Stimulated activated naive CD4-positive, alpha-beta T cell (primary cell): ENCODE measurements around the gene ASAP2.

ENCODE experiments used
- DNase-seq, 6 experiments: peaks; one replicate each; lab custom pipeline; 2025; lab: John Stamatoyannopoulos, UW

ASAP2 gene

GRCh38 chr2:9346885-9347284 lies 140.3 kb downstream of the ASAP2 start:
- no peak for DNase-seq

DNA sequence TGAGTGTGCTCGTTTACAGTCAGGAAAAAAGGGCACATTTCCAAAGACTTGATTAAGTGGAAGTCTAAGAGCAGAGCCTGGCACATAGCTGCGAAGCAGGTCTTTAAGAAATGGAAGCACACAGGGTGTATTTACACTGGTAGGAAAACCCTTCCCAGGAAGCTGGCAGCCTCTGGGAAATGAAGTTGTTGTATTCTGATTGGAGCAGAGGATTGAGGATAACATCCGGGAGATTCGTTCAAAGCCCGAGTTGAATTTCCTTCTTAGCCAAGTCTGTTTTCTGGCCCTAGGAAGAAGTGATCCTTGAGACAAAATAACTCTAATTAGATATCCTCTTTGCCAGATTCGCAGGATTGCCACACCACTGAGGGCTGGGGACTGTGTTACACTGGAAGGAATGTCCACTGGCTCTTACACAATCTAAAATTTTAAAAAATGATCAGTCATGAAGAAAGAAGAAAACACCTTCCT lies 140.8 kb downstream of the ASAP2 start:
- no peak for DNase-seq

GRCh38 chr2:9354318-9354717 lies 147.7 kb downstream of the ASAP2 start:
- no peak for DNase-seq

GRCh38 chr2:9355270-9355669 lies 148.7 kb downstream of the ASAP2 start:
- no peak for DNase-seq

- DNase-seq: no peak
Observed at GRCh38 chr2:9355716-9356115, 149.1 kb downstream of the ASAP2 start.

DNA sequence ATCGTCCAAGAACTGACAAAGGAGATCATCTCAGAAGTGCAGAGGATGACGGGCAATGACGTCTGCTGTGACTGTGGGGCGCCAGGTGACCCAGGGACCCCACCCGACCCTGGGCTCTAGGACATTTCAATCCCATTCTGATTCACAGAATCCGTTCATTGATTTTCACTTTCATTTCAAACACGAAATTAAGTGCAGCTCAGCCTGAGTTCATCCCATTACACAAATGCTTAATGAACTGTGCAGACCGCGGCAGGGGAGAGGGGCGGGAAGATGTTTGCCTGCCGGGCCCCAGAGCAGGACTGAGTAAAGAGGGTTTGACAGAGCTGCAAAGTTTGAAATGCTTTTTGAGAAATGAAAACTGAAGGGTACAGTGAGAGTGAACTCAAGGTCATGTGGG lies 149.6 kb downstream of the ASAP2 start:
- no peak for DNase-seq

GRCh38 chr2:9358846-9359245 lies 152.2 kb downstream of the ASAP2 start:
- DNase-seq: no peak

GRCh38 chr2:9359463-9359862 lies 152.9 kb downstream of the ASAP2 start:
- no peak for DNase-seq

DNA sequence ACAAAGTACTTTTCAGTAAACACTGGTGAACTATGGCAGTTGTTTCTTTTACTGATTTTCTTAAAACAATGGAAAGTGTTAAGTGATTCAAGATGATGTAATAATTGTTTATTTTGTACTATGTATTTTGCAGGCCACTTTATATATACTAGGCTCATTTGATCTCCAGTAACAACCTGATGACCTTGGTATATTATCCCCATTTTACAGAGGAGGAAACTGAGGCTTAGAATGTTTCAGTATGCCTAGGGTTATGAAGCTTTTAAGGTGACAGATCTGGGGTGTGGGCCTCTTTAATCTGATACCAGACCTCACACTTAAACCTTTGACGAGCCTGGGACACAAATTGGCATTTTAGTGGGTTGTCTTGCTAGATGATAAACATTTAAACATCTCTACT lies 153.5 kb downstream of the ASAP2 start:
- no peak for DNase-seq

DNA sequence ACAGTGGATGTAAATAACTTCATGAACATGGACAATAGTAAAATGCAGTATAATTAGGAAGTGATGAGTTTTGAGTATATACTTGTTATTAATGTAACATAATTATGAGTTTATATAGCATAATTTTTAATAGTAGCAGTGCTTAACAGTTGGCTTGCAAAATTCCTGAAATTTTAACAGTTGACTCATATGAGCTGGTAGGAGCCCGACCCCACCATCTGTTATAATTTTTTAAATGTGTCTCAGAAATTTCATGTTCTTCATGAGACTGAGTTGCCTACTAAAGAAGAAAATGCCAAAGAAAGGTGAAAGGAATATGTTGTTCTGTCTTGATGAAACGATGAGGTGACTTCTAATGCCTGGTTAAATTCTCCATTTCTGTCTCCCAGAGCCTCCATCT lies 154.1 kb downstream of the ASAP2 start:
- DNase-seq: no peak

DNA sequence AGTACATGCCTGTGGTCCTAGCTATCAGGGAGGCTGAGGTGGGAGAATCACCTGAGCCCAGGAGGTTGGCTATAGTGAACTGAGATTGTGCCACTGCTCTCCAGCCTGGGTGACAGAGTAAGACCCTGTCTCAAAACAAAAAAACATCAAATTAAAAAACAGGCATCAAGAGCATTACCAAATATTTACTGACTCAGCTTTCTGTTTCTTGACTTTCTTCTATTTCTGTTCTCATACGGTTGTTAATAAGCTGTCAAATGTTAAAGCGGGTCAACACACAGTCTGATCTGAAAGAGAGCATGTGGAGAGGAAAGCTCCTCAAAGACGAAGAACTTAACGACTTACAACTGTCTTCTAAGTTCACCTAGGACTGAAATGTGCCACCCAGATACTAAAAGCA lies 157.8 kb downstream of the ASAP2 start:
- no peak for DNase-seq

GRCh38 chr2:9364791-9365497 lies 158.3 kb downstream of the ASAP2 start:
- DNase-seq: no peak

GRCh38 chr2:9365498-9366019 lies 158.9 kb downstream of the ASAP2 start:
- DNase-seq: no peak

GRCh38 chr2:9366026-9366425 lies 159.4 kb downstream of the ASAP2 start:
- DNase-seq: no peak

DNA sequence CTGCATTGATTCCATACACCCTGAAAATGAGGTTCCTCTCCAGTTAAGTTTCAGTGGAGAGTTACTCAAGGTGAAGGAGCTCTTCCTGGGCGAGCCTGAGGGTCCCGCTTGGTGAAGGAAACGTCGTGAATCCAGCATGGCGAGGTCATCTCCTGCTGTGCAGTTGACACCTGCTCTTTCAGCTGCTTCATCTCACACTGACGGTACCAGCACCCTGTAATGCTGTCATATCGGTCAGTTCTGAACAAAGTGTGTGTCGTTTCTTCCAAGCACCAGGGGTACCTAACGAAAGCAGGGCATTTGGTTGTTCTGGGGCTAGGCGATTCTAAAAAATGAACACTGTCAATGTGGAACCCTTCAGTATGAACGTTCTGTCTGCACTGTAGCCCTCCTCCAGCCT lies 164.1 kb downstream of the ASAP2 start:
- DNase-seq: no peak

DNA sequence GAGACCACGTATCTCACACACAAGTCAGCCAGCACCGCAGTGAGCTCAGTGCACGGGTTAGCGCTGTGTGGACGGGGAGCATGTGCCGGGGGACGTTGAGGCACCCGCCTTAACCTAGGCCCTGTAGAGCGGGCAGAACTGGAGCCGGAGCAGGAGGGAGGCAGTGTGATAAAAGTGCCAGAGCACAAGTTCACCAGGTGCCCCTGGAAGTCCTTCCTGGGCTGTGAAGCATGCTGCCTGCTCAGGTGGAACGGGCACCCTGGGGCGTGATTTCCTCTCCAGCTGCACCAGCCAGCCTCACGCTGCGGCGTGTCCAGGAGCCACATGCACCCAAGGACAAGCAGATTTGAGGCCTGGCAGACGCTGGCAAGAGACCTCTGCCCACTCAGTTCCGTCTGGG lies 166.4 kb downstream of the ASAP2 start:
- DNase-seq: no peak

DNA sequence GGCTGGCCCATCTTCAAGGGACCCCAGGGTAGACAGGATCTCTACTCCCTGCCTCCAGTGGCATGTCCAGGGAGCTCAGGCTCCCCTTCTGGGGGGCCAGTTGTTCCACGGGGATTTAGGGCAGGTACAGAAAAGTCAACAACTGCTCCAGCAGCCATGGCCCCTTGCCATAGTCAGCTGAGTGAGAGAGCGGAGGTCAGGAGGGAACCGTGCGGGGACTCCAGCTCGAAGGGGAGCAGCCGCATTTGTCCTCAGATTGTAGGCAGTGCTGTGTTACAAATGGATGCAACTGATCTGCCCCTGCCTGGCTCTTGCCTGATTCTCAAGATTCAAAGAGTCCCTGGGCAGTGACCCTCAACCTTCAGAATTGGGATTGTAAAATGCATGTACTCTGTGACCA lies 166.9 kb downstream of the ASAP2 start:
- DNase-seq: no peak

DNA sequence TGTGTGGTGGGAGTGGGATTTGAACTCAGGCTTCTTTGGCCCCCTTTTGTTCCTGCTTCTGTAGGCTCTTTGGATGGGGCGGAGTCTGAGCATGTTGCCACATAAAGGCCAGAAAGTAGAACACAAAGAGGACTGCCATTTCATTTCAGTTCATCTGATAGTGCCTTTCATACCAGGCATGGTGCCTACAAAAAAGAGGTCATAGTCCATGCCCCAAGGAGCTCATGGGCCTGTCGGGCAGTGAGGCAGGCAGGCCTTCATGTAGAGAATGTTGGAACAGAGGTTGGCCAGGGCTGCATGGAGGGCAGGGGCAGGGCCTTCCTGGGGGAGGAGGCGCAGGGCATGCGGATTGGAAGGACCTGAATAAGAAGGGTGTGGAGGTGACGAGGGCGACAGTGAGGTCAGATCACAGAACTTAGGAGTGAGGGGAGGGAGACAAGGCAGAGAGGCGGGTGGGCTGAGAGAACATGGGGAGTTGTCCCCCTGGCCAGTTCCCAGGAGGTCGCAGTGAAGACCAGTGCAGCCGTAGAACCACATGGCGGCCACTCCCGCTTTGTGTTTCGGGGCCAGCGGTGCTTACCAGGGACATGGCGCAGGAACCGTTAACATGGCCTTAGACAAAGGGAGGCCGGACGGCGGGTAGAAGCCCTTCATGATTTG lies 167.6 kb downstream of the ASAP2 start:
- DNase-seq: no peak

DNA sequence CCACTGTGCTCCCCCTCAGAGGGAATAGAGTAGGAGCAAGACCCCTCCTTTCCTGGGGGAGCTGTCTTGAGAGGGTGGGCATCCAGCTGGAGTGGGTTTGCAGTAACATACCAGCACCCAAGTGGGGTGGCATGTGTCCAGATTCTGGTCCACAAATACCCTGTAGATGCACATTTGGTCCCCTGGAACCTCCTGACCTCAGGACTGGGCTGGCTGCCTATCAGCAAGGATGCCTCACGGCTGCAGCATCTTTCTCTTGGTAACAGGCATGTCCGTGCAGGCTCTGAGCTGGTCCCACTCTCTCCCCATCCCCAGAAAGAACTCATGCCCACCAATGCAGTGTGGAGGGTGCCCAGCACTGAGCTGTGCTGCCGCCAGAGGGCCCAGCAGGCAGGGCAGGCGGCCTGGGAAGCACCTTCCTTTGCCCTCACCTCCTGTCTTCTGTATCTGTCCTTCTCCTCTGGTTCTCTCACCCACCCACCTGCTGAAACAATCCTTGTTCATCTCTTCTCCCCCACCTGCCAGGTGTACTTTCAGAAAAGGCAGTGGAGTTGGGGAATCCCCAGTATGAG lies 169.3 kb downstream of the ASAP2 start:
- no peak for DNase-seq

GRCh38 chr2:9377461-9378097 lies 171.0 kb downstream of the ASAP2 start:
- DNase-seq: no peak

DNA sequence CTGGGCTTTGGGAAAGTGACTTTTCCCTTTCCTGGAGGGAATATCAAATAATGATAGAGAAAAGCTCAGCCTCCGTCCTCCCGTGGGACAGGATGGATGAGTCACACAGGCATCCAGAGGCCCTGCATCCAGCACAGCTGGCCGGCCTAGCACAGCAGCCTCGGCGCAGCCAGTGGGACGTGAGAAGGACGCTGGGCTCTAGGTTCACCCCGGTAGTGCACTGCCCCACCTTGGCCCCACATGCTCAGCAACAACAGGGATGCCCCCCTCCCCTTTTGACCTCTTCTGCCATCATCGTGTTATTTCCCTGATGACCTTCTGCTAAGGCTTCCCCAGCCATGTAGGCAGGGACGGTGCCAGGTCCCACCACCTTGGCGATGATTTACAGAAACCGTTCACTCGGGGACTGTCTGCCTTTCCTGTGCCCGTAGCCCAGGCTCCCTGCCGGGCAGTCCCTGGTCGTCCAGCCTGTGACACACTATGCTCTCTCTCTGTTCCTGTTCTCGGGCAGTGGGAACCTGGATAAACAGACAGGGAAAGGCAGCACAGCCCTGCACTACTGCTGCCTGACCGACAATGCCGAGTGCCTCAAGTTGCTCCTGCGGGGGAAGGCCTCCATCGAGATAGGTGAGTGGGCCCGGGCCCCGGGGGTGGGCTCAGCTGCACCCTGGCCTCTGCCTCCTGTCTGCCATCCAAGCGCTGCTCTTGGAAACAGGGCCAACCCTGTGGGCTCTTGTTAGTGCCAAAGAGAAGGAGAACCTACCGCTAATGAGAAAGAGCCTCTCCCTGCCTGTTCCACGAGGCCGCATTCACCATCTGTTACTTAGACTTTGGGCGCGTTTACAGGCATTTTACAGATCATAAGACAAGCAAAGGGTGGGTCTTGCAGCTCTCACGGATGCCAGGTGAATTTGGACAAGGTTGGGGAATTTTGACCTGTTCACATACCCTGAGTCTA lies 172.1 kb downstream of the ASAP2 start:
- no peak for DNase-seq

DNA sequence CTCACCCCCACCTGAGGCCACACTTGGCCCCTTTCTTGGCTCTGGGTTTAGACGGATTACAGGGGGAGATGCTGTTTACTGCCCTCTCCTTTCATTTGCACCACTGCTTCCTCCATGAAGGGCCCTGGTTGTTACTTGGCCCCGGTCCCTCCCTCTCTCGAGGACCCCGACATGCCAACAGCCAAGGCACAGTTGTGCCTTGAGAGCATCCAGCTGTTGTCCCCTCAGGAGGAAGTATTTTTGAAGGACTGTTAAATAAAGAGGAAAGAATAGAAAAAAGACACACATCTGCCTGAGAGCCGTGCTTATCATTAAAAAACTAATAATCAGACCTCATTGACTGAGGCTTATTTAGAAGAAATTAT lies 172.8 kb downstream of the ASAP2 start:
- DNase-seq: no peak
